Uterus (tissue), 4 donors: Measurements from ENCODE around the gene UGT1A3. TPM values are rescaled to one million over a fixed set of nuclear protein-coding genes. Genes with fewer than 3 reads are reported as not detected.

Experiments
- DNase-seq, 2 donors: peaks; one replicate each; pipeline ENCODE4 v3.0.0-alpha.2; 2019 to 2020
- H3K27ac ChIP-seq, 2 donors: fragments of 200-600 bp; sonication (generic); 1 replicate in 1 of 2; 2 replicates in 1 of 2; pipeline ENCODE4 v1.5.1; 2016 to 2018
- H3K27me3 ChIP-seq, 2 donors: fragments of 200-600 bp; sonication (generic); one replicate each; pipeline ENCODE4 v1.5.1; 2018 to 2019; ENCODE audit warnings: control low read depth in 1 of 2
- H3K36me3 ChIP-seq, 2 donors: fragments of 200-600 bp; sonication (generic); one replicate each; pipeline ENCODE4 v1.5.1; 2019; ENCODE audit warnings: control low read depth in 1 of 2
- H3K4me1 ChIP-seq, 2 donors: fragments of 200-600 bp; sonication (generic); one replicate each; pipeline ENCODE4 v1.5.1; 2018 to 2019; ENCODE audit warnings: control low read depth in 1 of 2
- H3K4me3 ChIP-seq, 2 donors: fragments of 200-600 bp; sonication (generic); 1 replicate in 1 of 2; 2 replicates in 1 of 2; pipeline ENCODE4 v1.5.1; 2018 to 2019; ENCODE audit warnings: mild to moderate bottlenecking in 1 of 2
- H3K9me3 ChIP-seq, 2 donors: fragments of 200-600 bp; sonication (generic); one replicate each; pipeline ENCODE4 v1.5.1; 2019; ENCODE audit warnings: control low read depth in 1 of 2
- POLR2A ChIP-seq, 2 donors: fragments of 450-650 bp; IDR thresholded peaks; one replicate each; pipeline ENCODE4 v1.6.1; 2016; ENCODE audit warnings: antibody characterized with exemption in 2 of 2, mild to moderate bottlenecking in 1 of 2, moderate library complexity in 1 of 2
- intact Hi-C: fragments of 100-400 bp; cut with DNase I; formaldehyde crosslinking; loops from one replicate; pipeline ENCODE4 v1.15.1; 2023; ENCODE audit warnings: low total_unique reads
- total RNA-seq, 4 donors: library from RNA; depleted of rRNA in 3 of 4; stranded (reverse); fragments of >200 nt in 3 of 4; gene quantifications; one replicate each; pipeline versions ENCODE4 v1.1.0 to v1.2.4, GENCODE V29; 2014 to 2023
- TF ChIP-seq, protein P1 (sequence below), 4 experiments: fragments of 200-600 bp in 2 of 4; fragments of 450-650 bp in 2 of 4; sonication (generic) in 2 of 4; IDR thresholded peaks; one replicate each; pipeline ENCODE4 v1.5.1; 2016 to 2019; ENCODE audit warnings: antibody characterized with exemption in 4 of 4, mild to moderate bottlenecking in 2 of 4, moderate library complexity in 1 of 4
- donor health status: DM: yes; HTN: yes; CAD: no.

UGT1A3 gene
- total RNA-seq, 4 donors from 2014 or later: not detected

DNA sequence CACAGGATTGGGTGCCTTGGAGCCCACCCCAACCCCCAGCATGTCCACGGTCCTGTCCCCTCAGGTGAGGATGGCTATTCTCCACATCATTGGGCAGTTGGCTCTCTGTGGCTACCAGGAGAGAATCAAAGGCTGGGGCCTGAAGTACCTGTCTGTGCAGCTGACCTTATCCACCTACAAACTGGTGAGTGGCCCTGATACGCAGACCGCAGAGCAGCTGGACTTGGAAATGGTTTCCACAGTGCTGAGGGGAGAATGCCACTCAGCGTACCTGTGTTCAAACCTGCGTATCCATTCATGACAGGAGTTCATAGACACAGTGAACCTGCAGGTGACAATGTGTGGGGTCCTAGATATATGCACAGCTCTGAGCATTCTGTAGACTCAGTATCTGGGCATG is 70.9 kb downstream of the UGT1A3 start:
- H3K4me3 ChIP-seq: no peak overlapping the region
- DNase-seq: no peak
- H3K27me3 ChIP-seq: no peaks in the 10 kb centered on the region
- no peaks in the 10 kb centered on the region for H3K9me3 ChIP-seq
- no peaks in the 10 kb centered on the region for H3K4me1 ChIP-seq
- intact Hi-C loops: no loop called here
- TF ChIP-seq POLR2A (IDR thresholded peaks at IDR 0.05): no peak
- no peak overlapping the region for H3K27ac ChIP-seq
- no peaks in the 10 kb centered on the region for H3K36me3 ChIP-seq

DNA sequence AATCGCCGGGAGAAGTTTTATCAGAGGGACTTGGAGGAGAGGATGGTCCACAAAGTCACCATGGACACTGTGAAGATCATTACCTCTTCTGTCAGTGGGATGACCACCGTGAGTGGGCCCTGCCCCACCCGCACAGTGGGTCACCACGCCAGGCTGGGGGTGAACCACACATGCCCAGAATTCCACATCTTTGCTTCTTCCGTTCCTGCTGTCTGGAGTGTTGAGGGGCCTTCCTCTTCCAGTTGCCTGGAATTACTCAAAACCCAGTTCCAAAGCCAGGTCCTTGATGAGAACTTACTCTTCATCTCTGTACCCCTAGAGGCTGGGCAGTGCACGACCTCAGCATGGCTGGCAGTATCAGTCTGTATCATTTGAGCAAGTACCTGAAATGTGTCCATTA is 71.4 kb downstream of the UGT1A3 start:
- DNase-seq: no peak
- Histone ChIP-seq H3K36me3 (no peaks in the 10 kb centered on the region), H3K4me1 (no peaks in the 10 kb centered on the region), H3K27me3 (no peaks in the 10 kb centered on the region), H3K9me3 (no peaks in the 10 kb centered on the region), H3K4me3 (no peak overlapping the region), H3K27ac (no peak overlapping the region)
- intact Hi-C loops: no loop called here
- no peak for TF ChIP-seq POLR2A (IDR thresholded peaks at IDR 0.05)
- TF ChIP-seq, protein P1, sequence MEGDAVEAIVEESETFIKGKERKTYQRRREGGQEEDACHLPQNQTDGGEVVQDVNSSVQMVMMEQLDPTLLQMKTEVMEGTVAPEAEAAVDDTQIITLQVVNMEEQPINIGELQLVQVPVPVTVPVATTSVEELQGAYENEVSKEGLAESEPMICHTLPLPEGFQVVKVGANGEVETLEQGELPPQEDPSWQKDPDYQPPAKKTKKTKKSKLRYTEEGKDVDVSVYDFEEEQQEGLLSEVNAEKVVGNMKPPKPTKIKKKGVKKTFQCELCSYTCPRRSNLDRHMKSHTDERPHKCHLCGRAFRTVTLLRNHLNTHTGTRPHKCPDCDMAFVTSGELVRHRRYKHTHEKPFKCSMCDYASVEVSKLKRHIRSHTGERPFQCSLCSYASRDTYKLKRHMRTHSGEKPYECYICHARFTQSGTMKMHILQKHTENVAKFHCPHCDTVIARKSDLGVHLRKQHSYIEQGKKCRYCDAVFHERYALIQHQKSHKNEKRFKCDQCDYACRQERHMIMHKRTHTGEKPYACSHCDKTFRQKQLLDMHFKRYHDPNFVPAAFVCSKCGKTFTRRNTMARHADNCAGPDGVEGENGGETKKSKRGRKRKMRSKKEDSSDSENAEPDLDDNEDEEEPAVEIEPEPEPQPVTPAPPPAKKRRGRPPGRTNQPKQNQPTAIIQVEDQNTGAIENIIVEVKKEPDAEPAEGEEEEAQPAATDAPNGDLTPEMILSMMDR (IDR thresholded peaks at IDR 0.05): no peak

DNA sequence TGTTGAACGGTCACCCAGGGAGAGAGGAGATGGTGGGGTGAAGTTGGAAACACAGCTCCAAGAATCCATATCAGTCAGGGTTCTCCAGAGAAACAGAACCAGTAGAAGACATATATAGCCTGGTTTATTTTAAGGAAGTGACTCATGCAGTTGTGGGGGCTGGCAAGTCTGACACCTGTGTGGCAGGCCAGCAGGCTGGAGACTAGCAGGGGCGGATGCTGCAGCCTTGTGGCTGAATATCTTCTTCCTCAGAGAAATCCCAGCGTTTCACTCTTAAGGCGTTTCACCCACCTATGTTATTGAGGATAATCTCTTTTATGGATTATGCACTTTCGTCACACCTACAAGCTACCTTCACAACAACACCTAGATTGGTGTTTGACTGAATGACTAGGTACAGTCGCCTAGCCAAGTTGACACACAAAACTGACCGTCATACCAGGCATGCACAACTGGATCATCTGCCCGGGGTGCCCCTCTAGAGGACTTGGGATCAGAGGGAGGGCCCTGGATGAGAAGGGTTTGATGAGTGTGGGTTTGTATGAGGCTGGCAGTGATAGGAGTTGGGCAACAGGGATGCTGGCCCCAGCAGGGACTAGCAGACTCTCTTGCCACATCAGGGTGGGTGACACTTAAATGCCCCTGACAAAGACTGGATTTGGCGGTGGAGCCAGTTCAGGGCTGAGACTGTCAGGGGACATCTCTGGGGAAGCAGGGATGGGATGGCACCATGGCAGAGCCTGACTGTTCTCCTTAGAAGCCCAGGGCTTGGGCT is 72.7 kb downstream of the UGT1A3 start:
- no peaks in the 10 kb centered on the region for H3K36me3 ChIP-seq
- TF ChIP-seq POLR2A (IDR thresholded peaks at IDR 0.05): no peak
- TF ChIP-seq, protein P1 (IDR thresholded peaks at IDR 0.05): no peak
- H3K4me3 ChIP-seq: no peak overlapping the region
- H3K27ac ChIP-seq: no peak overlapping the region
- H3K4me1 ChIP-seq: no peaks in the 10 kb centered on the region
- no peak for DNase-seq
- H3K27me3 ChIP-seq: no peaks in the 10 kb centered on the region
- intact Hi-C loops: no loop called here
- no peaks in the 10 kb centered on the region for H3K9me3 ChIP-seq

DNA sequence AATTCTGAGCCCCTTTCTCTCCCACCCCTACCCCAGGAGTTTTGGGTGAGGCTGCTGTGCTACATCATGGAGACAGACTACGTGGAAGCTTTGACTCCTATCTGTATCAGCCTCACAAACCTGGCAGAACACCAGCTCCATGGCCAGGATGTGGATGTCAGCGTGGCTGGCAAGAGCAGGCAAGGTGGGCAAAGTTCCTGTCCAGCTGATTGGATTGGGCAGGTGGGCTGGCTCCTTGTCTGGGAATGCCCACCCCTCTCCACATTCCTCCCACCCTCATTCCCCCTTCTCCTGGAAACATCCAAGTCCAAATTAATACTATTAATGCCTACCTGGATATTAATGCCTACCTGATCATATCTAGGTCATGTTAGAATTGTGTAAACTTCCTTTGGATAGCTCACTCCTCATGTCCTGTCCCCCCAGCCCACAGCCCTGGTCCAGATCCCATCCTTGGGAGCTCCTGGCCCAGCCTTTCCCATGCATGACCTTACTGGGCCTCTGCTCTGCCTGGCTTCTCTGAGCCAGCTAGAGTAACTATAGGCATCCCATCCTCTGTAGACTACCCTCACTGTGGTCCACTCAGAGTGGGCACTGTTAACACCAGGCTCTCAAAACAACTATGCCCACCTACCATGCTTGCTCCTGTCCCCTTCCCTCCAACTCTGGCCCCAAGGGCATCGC is 73.4 kb downstream of the UGT1A3 start:
- no peak for DNase-seq
- Histone ChIP-seq H3K27ac (no peak overlapping the region), H3K9me3 (no peaks in the 10 kb centered on the region), H3K4me1 (no peaks in the 10 kb centered on the region), H3K36me3 (no peaks in the 10 kb centered on the region), H3K4me3 (no peak overlapping the region), H3K27me3 (no peaks in the 10 kb centered on the region)
- TF ChIP-seq, protein P1 (IDR thresholded peaks at IDR 0.05): no peak
- no peak for TF ChIP-seq POLR2A (IDR thresholded peaks at IDR 0.05)
- intact Hi-C loops: no loop called here

- Histone ChIP-seq H3K4me1 (no peaks in the 10 kb centered on the region), H3K4me3 (no peak overlapping the region), H3K9me3 (no peaks in the 10 kb centered on the region), H3K27me3 (no peaks in the 10 kb centered on the region), H3K36me3 (no peaks in the 10 kb centered on the region), H3K27ac (no peak overlapping the region)
- TF ChIP-seq POLR2A (IDR thresholded peaks at IDR 0.05): no peak
- TF ChIP-seq, protein P1 (IDR thresholded peaks at IDR 0.05): no peak
- DNase-seq: no peak
- intact Hi-C loops: no loop called here
Observed at GRCh38 chr2:233803292-233803911, 74.6 kb downstream of the UGT1A3 start.
